Adrenal gland (tissue), 12 donors: ENCODE results near the gene RNF169. TPM values are rescaled to one million over a fixed set of nuclear protein-coding genes. Genes with fewer than 3 reads are reported as not detected.
A peak's percentile ranks its signal among the peaks of the same experiment; 100 is the strongest.

Experiments used
- DNase-seq, 7 donors: peaks; one replicate each; pipeline ENCODE4 v3.0.0-alpha.2; 2019 to 2020
- H3K27ac ChIP-seq, 5 donors: fragments of 200-600 bp; sonication (generic) in 4 of 5; 1 replicate in 3 of 5; 2 replicates in 2 of 5; pipeline versions ENCODE4 v1.5.1 to v1.8.0; 2016 to 2020; ENCODE audit warnings: mild to moderate bottlenecking in 1 of 5
- H3K27me3 ChIP-seq: fragments of 200-600 bp; 2 replicates; pipeline ENCODE4 v1.8.0; 2021
- H3K36me3 ChIP-seq, 2 donors: fragments of 200-600 bp; replicated peaks in 1 of 2; 1 replicate in 1 of 2; 2 replicates in 1 of 2; pipeline versions ENCODE4 v1.5.1 to v1.8.0; 2018 to 2022
- H3K4me1 ChIP-seq, 2 donors: fragments of 200-600 bp; replicated peaks in 1 of 2; 1 replicate in 1 of 2; 2 replicates in 1 of 2; pipeline versions ENCODE4 v1.5.1 to v1.8.0; 2018 to 2021
- H3K4me3 ChIP-seq, 4 donors: fragments of 200-600 bp; sonication (generic) in 3 of 4; one replicate each; pipeline ENCODE4 v1.5.1; 2016 to 2018
- H3K9me3 ChIP-seq, 3 donors: fragments of 200-600 bp; sonication (generic) in 1 of 3; replicated peaks in 1 of 3; 1 replicate in 2 of 3; 2 replicates in 1 of 3; pipeline versions ENCODE4 v1.5.1 to v1.8.0; 2016 to 2021
- POLR2A ChIP-seq, 2 donors: fragments of 450-650 bp; IDR thresholded peaks; one replicate each; pipeline ENCODE4 v1.6.1; 2017; ENCODE audit warnings: antibody characterized with exemption in 2 of 2, mild to moderate bottlenecking in 2 of 2, moderate library complexity in 1 of 2
- WGBS, 4 donors: extraction: QIAGEN DNeasy Blood & Tissue Kit in 2 of 4; methylation state at CpG; one replicate each; pipeline versions ENCODE4 v1.1.5 to v1.1.7; 2013 to 2017; 5-methylcytosine and 5-hydroxymethylcytosine counted together
- intact Hi-C, 2 donors: fragments of 100-400 bp; cut with DNase I; formaldehyde crosslinking; loops; one replicate each; pipeline versions ENCODE4 v1.14.1 to v1.15.0; 2022 to 2023
- polyA plus RNA-seq, 3 donors: library from polyadenylated mRNA; stranded (reverse); fragments of 200-250 nt in 2 of 3; fragments of 350-450 nt in 1 of 3; fragmentation: Illumina TruSeq in 1 of 3; extraction: RNeasy Lipid Tissue Mini Kit (QIAGEN cat#74804) in 1 of 3; gene quantifications; one replicate each; pipeline ENCODE4 v1.2.3, GENCODE V29; 2013 to 2014
- total RNA-seq, 9 donors: library from RNA; depleted of rRNA in 4 of 9; stranded (reverse); fragments of >200 nt in 4 of 9; fragments of 120-200 nt in 1 of 9; fragmentation: NEBNext Ultra II Directional in 1 of 9; extraction: Animal tissue kit (Norgen Biotek cat#: 25700) in 1 of 9; gene quantifications; one replicate each; pipeline versions ENCODE4 v1.1.0 to v1.2.4, GENCODE V29; 2013 to 2023
- TF ChIP-seq, protein P1 (sequence below), 6 experiments: fragments of 450-650 bp in 4 of 6; fragments of 200-600 bp in 2 of 6; sonication (generic) in 1 of 6; IDR thresholded peaks; 1 replicate in 5 of 6; 2 replicates in 1 of 6; pipeline versions ENCODE4 v1.5.1 to v1.8.0; 2016 to 2021; ENCODE audit warnings: antibody characterized with exemption in 6 of 6, mild to moderate bottlenecking in 2 of 6, moderate library complexity in 1 of 6
- donor health status: healthy with polysubstance abuse.
- donor health status: Bipolar disorder and iron deficiency.
- donor health status: DM: yes; HTN: yes; CAD: no.
- donor health status: DM: no; HTN: no; CAD: no.
- donor health status: DM: no; HTN: no; CAD: no.
- donor health status: DM: yes; HTN: yes; CAD: no.

RNF169 gene
- total and polyA plus RNA-seq, 12 donors, result 1.9 to 17.8 (median 11.0) TPM

DNA sequence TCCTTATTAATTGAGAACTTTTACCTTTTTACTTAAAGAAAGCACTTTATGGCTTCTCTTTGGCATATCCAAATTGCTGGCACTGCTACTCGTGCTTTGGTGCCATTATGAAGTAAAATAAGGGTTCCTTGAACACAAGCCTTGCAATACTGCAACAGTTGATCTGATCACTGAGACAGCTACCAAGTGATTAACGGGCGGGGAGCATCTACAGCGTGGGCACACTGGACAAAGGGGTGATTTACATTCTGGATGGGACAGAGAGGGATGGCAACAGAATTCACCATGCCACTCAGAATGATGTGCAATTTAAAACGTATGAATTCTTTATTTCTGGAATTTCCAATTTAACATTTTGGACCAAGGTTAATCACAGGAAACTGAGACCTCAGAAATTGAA, 25.1 kb upstream of the RNF169 start:
- no peak overlapping the region for H3K4me3 ChIP-seq
- H3K27me3 ChIP-seq, result no peaks in the 10 kb centered on the region
- intact Hi-C loops, result loop anchor here in 1 of 2 donors (10.0 kb wide), 1 partner anchor 99 kb away; no protein-coding TSS in a partner anchor
- no peak for TF ChIP-seq POLR2A (IDR thresholded peaks at IDR 0.05)
- TF ChIP-seq, protein P1, sequence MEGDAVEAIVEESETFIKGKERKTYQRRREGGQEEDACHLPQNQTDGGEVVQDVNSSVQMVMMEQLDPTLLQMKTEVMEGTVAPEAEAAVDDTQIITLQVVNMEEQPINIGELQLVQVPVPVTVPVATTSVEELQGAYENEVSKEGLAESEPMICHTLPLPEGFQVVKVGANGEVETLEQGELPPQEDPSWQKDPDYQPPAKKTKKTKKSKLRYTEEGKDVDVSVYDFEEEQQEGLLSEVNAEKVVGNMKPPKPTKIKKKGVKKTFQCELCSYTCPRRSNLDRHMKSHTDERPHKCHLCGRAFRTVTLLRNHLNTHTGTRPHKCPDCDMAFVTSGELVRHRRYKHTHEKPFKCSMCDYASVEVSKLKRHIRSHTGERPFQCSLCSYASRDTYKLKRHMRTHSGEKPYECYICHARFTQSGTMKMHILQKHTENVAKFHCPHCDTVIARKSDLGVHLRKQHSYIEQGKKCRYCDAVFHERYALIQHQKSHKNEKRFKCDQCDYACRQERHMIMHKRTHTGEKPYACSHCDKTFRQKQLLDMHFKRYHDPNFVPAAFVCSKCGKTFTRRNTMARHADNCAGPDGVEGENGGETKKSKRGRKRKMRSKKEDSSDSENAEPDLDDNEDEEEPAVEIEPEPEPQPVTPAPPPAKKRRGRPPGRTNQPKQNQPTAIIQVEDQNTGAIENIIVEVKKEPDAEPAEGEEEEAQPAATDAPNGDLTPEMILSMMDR (IDR thresholded peaks at IDR 0.05), result no peak
- 74 to 89% (median 83%) methylated on average over 5 of the region's 5 CpGs for WGBS, 4 donors
- no peaks in the 10 kb centered on the region for H3K9me3 ChIP-seq
- no peak overlapping the region for H3K27ac ChIP-seq
- peaks cover 0 to 3% of the 10 kb centered on the region in 2 donors for H3K4me1 ChIP-seq
- no peaks in the 10 kb centered on the region for H3K36me3 ChIP-seq
- DNase-seq, result no peak

DNA sequence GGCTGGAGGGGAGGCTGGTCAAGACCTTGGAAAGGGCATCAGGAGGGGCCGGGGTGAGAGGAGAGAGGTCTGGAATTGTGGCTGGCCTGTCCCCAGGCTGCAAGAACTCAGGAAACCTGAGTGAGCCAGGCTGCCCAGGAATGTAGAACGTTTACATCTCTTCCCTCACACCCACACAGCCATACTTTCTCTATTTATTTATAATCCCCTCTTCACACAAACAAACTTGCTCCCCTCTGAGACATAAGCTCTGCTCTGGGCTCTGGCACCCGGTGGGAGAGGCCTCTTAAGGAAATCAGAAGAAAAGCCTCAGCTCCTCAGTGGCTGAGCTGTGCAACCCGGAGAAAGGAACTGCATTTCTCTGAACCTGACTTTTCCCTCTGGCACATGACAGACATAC, 22.9 kb upstream of the RNF169 start:
- H3K27ac ChIP-seq, result no peak overlapping the region
- no peak overlapping the region for H3K4me3 ChIP-seq
- H3K4me1 ChIP-seq, result peaks cover 0 to 3% of the 10 kb centered on the region in 2 donors
- TF ChIP-seq POLR2A (IDR thresholded peaks at IDR 0.05), result no peak
- TF ChIP-seq, protein P1 (IDR thresholded peaks at IDR 0.05), result no peak
- H3K27me3 ChIP-seq, result peaks cover 4% of the 10 kb centered on the region
- intact Hi-C loops, result loop anchor here in 1 of 2 donors (10.0 kb wide), 1 partner anchor 101 kb away; no protein-coding TSS in a partner anchor
- DNase-seq, result no peak
- 65 to 79% (median 75%) methylated on average over 4 of the region's 4 CpGs for WGBS, 4 donors
- no peaks in the 10 kb centered on the region for H3K9me3 ChIP-seq
- H3K36me3 ChIP-seq, result no peaks in the 10 kb centered on the region

DNA sequence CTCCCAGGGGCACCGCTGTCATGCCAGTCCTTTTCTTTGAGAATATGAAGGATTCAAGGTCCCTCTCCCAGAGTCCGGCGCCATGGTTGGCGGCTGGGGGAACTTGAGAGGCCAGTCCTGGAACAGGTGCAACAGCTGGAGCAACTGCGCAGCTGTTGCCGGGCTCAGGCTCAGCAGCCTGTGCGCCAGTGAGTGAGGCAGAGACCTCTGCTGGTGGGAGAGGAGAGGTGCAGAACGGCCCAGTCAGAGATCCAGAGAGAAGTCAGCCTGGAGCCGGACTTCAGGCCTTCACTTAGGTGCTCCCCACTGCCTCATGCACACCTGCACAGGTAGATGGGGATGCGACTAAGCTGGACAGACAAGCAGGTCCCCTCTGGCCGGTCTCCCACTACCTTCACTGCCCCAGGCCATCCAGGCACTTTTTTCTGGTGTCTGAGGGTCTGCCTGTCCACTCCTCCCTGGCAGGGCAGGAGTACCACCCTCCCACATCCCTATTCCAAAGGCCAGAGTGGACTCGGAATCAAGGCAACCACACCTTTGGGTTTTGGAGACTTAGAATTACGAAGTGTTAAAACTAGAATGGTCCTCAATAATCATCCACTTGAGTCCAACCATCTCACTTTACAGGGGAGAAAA, 22.0 kb upstream of the RNF169 start:
- intact Hi-C loops, result loop anchor here in 1 of 2 donors (10.0 kb wide), 1 partner anchor 102 kb away; no protein-coding TSS in a partner anchor
- H3K27ac ChIP-seq, result no peak overlapping the region
- peaks cover 0 to 3% of the 10 kb centered on the region in 2 donors for H3K4me1 ChIP-seq
- DNase-seq, result peak; percentile 62 to 90 (median 73)
- no peak overlapping the region for H3K4me3 ChIP-seq
- H3K36me3 ChIP-seq, result no peaks in the 10 kb centered on the region
- H3K9me3 ChIP-seq, result no peaks in the 10 kb centered on the region
- H3K27me3 ChIP-seq, result peaks cover 10% of the 10 kb centered on the region
- WGBS, 4 donors, result 6 to 19% (median 9%) methylated on average over 6 to 13 of the region's 13 CpGs
- TF ChIP-seq, protein P1 (IDR thresholded peaks at IDR 0.05), result peak; percentile 81 to 93 (median 85)
- TF ChIP-seq POLR2A (IDR thresholded peaks at IDR 0.05), result no peak

DNA sequence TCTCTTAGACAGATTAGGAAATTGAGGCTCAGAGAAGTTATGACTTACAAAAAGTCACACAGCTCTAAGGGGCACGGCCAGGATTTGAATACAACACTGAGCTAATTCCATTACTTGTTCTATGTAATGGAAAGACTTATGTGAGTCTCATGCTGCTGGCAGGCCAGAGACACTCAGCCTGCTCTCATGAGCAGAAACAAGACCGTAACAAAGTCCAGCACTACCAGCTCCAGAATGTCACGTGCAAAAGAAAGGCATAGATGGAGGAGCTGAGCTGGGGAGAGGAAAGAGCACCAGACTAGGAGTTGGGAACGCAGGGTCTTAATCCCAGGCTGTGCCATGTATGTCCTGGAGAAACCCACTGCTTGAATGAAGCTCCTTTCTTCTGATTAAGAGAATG, 19.3 kb upstream of the RNF169 start:
- H3K27ac ChIP-seq, result no peak overlapping the region
- H3K27me3 ChIP-seq, result peaks cover 25% of the 10 kb centered on the region
- no peaks in the 10 kb centered on the region for H3K9me3 ChIP-seq
- H3K4me1 ChIP-seq, result peaks cover 0 to 3% of the 10 kb centered on the region in 2 donors
- no peaks in the 10 kb centered on the region for H3K36me3 ChIP-seq
- WGBS, 4 donors, result 78 to 83% (median 82%) methylated on average over 4 of the region's 4 CpGs
- TF ChIP-seq POLR2A (IDR thresholded peaks at IDR 0.05), result no peak
- TF ChIP-seq, protein P1 (IDR thresholded peaks at IDR 0.05), result no peak
- no peak for DNase-seq
- no peak overlapping the region for H3K4me3 ChIP-seq
- intact Hi-C loops, result loop anchor here in 1 of 2 donors (10.0 kb wide), 1 partner anchor 105 kb away; no protein-coding TSS in a partner anchor
